ENCODE data around the gene GOLT1A. TPM values are rescaled to one million over a fixed set of nuclear protein-coding genes. Genes with fewer than 3 reads are reported as not detected.

The GOLT1A gene
- total and polyA plus RNA-seq, 2 donors (not counting 1 experiment from before 2014, with no cell fraction given): 0.50 TPM; not detected in 1

- Histone ChIP-seq H3K4me3 (replicated peaks in 1 of 4; ENCODE audit: control extremely low read depth in 1 of 4, insufficient read depth in 1 of 4, low read depth in 3 of 4, low read length in 4 of 4) (no peak overlapping the region), H3K36me3 (ENCODE audit: control insufficient read depth, insufficient read depth, low read length) (no peaks in the 10 kb centered on the region), H3K4me2 (ENCODE audit: extremely low read depth, insufficient read depth, low read length) (no peak overlapping the region), H3K4me1 (ENCODE audit: control insufficient read depth, extremely low read depth, insufficient read depth, low read length) (peaks cover 3% of the 10 kb centered on the region), H3K9ac (ENCODE audit: insufficient read depth, low read length) (no peak overlapping the region), H3K27ac (ENCODE audit: insufficient read depth, low read length) (no peak overlapping the region), H3K27me3 (ENCODE audit: control insufficient read depth, insufficient read depth, low read length) (peaks cover 3% of the 10 kb centered on the region), H3K9me3 (ENCODE audit: control insufficient read depth, insufficient read depth, low read depth, low read length) (no peaks in the 10 kb centered on the region), H3K79me2 (ENCODE audit: control insufficient read depth, insufficient read depth, low read length) (no peaks in the 10 kb centered on the region), H4K20me1 (ENCODE audit: control insufficient read depth, extremely low read depth, insufficient read depth, low read length) (no peaks in the 10 kb centered on the region), H2AFZ (ENCODE audit: low read length) (no peak overlapping the region)
- TF ChIP-seq CTCF (conservative IDR thresholded peaks at IDR 0.05 in 1 of 2, IDR thresholded peaks at IDR 0.05 in 1 of 2; ENCODE audit: low read depth in 1 of 2, low read length in 2 of 2) (no peak), EZH2 (IDR thresholded peaks at IDR 0.05; ENCODE audit: low read length, missing control alignments) (no peak)
- peak; percentile 17 to 37 for DNase-seq (ENCODE audit: low read depth in 2 of 2)
Measured at GRCh38 chr1:204255966-204256365, 42.2 kb upstream of the GOLT1A start.

- H3K4me3 ChIP-seq (replicated peaks in 1 of 4; ENCODE audit: control extremely low read depth in 1 of 4, insufficient read depth in 1 of 4, low read depth in 3 of 4, low read length in 4 of 4): no peak overlapping the region
- peaks cover 6% of the 10 kb centered on the region for H3K27me3 ChIP-seq (ENCODE audit: control insufficient read depth, insufficient read depth, low read length)
- H3K4me2 ChIP-seq (ENCODE audit: extremely low read depth, insufficient read depth, low read length): no peak overlapping the region
- no peak for TF ChIP-seq CTCF (conservative IDR thresholded peaks at IDR 0.05 in 1 of 2, IDR thresholded peaks at IDR 0.05 in 1 of 2; ENCODE audit: low read depth in 1 of 2, low read length in 2 of 2)
- TF ChIP-seq EZH2 (IDR thresholded peaks at IDR 0.05; ENCODE audit: low read length, missing control alignments): no peak
- DNase-seq (ENCODE audit: low read depth in 2 of 2): no peak
- no peak overlapping the region for H3K27ac ChIP-seq (ENCODE audit: insufficient read depth, low read length)
- H4K20me1 ChIP-seq (ENCODE audit: control insufficient read depth, extremely low read depth, insufficient read depth, low read length): no peaks in the 10 kb centered on the region
- H3K9me3 ChIP-seq (ENCODE audit: control insufficient read depth, insufficient read depth, low read depth, low read length): no peaks in the 10 kb centered on the region
- H3K79me2 ChIP-seq (ENCODE audit: control insufficient read depth, insufficient read depth, low read length): no peaks in the 10 kb centered on the region
- peaks cover 3% of the 10 kb centered on the region for H3K4me1 ChIP-seq (ENCODE audit: control insufficient read depth, extremely low read depth, insufficient read depth, low read length)
- H3K9ac ChIP-seq (ENCODE audit: insufficient read depth, low read length): no peak overlapping the region
- H2AFZ ChIP-seq (ENCODE audit: low read length): no peak overlapping the region
- no peaks in the 10 kb centered on the region for H3K36me3 ChIP-seq (ENCODE audit: control insufficient read depth, insufficient read depth, low read length)
Measured at GRCh38 chr1:204255225-204255624, 41.4 kb upstream of the GOLT1A start.

- Histone ChIP-seq H3K4me2 (ENCODE audit: extremely low read depth, insufficient read depth, low read length) (no peak overlapping the region), H3K27ac (ENCODE audit: insufficient read depth, low read length) (no peak overlapping the region), H3K36me3 (ENCODE audit: control insufficient read depth, insufficient read depth, low read length) (no peaks in the 10 kb centered on the region), H3K79me2 (ENCODE audit: control insufficient read depth, insufficient read depth, low read length) (no peaks in the 10 kb centered on the region), H3K9me3 (ENCODE audit: control insufficient read depth, insufficient read depth, low read depth, low read length) (no peaks in the 10 kb centered on the region), H4K20me1 (ENCODE audit: control insufficient read depth, extremely low read depth, insufficient read depth, low read length) (no peaks in the 10 kb centered on the region), H2AFZ (ENCODE audit: low read length) (no peak overlapping the region), H3K27me3 (ENCODE audit: control insufficient read depth, insufficient read depth, low read length) (peaks cover 6% of the 10 kb centered on the region), H3K4me3 (replicated peaks in 1 of 4; ENCODE audit: control extremely low read depth in 1 of 4, insufficient read depth in 1 of 4, low read depth in 3 of 4, low read length in 4 of 4) (no peak overlapping the region), H3K4me1 (ENCODE audit: control insufficient read depth, extremely low read depth, insufficient read depth, low read length) (peaks cover 3% of the 10 kb centered on the region), H3K9ac (ENCODE audit: insufficient read depth, low read length) (no peak overlapping the region)
- TF ChIP-seq EZH2 (IDR thresholded peaks at IDR 0.05; ENCODE audit: low read length, missing control alignments) (no peak), CTCF (conservative IDR thresholded peaks at IDR 0.05 in 1 of 2, IDR thresholded peaks at IDR 0.05 in 1 of 2; ENCODE audit: low read depth in 1 of 2, low read length in 2 of 2) (no peak)
- peak in 1 of 2 donors; percentile 84 for DNase-seq (ENCODE audit: low read depth in 2 of 2)
Measured at GRCh38 chr1:204254031-204254661, 40.4 kb upstream of the GOLT1A start.
